K562 (cell line): ENCODE measurements around the gene GRP. TPM values are rescaled to one million over a fixed set of nuclear protein-coding genes. Genes with fewer than 3 reads are reported as not detected.

Experiments
- ATAC-seq: fragments of 200-7000 bp; cut with Tn5 transposase; 3 replicates; pipeline ENCODE4 v1.9.1; 2020; ENCODE audit warnings: moderate library complexity
- BruUV-seq: library from RNA; stranded (reverse); fragments of 400-500 nt; replicated peaks from 2 replicates; lab custom pipeline; 2021; lab: Mats Ljungman, UMichigan
- CTCF ChIA-PET: fragments of 300-600 bp; formaldehyde crosslinking; extraction: SDS; loops from one replicate; lab custom pipeline; 2021; ENCODE audit warnings: low intra/inter-chr PET ratio; lab: Yijun Ruan, JAX
- POLR2A ChIA-PET: fragments of 300-600, 350-650 bp; sonication (Branson Sonifier 250); formaldehyde crosslinking; extraction: SDS; loops from one replicate; lab custom pipeline; 2021; ENCODE audit warnings: antibody characterized with exemption, inconsistent platforms; lab: Yijun Ruan, JAX
- DNase-seq, 4 experiments: peaks; one replicate each; pipeline versions ENCODE4 v3.0.0 to v3.0.0-alpha.2; 2011 to 2018; ENCODE audit warnings: low spot score in 3 of 4, mixed read lengths in 3 of 4; ENCODE audit errors: extremely low read depth in 1 of 4
- FAIRE-seq: peaks from 2 replicates; lab custom pipeline; 2011; peaks lifted over from hg19 to GRCh38; lab: Jason Lieb, UNC
- H2AFZ ChIP-seq: 2 replicates; pipeline ENCODE4 v1.6.0; 2011; ENCODE audit warnings: low read depth, low read length, control low read depth, inconsistent platforms
- H3K27ac ChIP-seq: fragments of 200-600 bp; 3 replicates; pipeline ENCODE4 v1.8.0; 2011; ENCODE audit warnings: low read depth, mild to moderate bottlenecking, control low read depth, inconsistent platforms, low read length, moderate library complexity, mixed read lengths; ENCODE audit errors: extremely low read depth
- H3K27me3 ChIP-seq, 2 experiments: fragments of 300-600 bp in 1 of 2; 2 replicates in 1 of 2; 3 replicates in 1 of 2; pipeline versions ENCODE4 v1.6.0 to v1.8.0; 2011; ENCODE audit warnings: inconsistent platforms in 2 of 2, low read length in 2 of 2, mild to moderate bottlenecking in 1 of 2, mixed read lengths in 1 of 2, moderate library complexity in 1 of 2; ENCODE audit not compliant: control insufficient read depth in 2 of 2, insufficient read depth in 2 of 2
- H3K36me3 ChIP-seq: fragments of 300-600 bp; 3 replicates; pipeline ENCODE4 v1.8.0; 2011; ENCODE audit warnings: mild to moderate bottlenecking, low read length, inconsistent platforms; ENCODE audit not compliant: control insufficient read depth, insufficient read depth
- H3K4me1 ChIP-seq, 2 experiments: fragments of 200-600 bp in 1 of 2; replicated peaks in 1 of 2; 2 replicates in 1 of 2; 3 replicates in 1 of 2; pipeline versions ENCODE4 v1.5.1 to v1.8.0; 2011; ENCODE audit warnings: inconsistent platforms in 2 of 2, low read length in 2 of 2, mild to moderate bottlenecking in 1 of 2, mixed read lengths in 1 of 2, moderate library complexity in 1 of 2; ENCODE audit not compliant: control insufficient read depth in 2 of 2, insufficient read depth in 2 of 2
- H3K4me2 ChIP-seq: 2 replicates; pipeline ENCODE4 v1.6.1; 2011; ENCODE audit warnings: low read length, control low read depth, inconsistent platforms, mixed read lengths; ENCODE audit not compliant: insufficient read depth
- H3K4me3 ChIP-seq: fragments of 200-600 bp; sonication (generic), shearing (Covaris generic); 2 replicates; pipeline ENCODE4 v1.5.1; 2016; ENCODE audit warnings: control low read depth, inconsistent platforms
- H3K79me2 ChIP-seq: fragments of 200-600 bp; 3 replicates; pipeline ENCODE4 v1.8.0; 2011; ENCODE audit warnings: low read length, inconsistent platforms; ENCODE audit not compliant: control insufficient read depth, insufficient read depth
- H3K9ac ChIP-seq, 2 experiments: 2 replicates each; pipeline versions ENCODE4 v1.6.0 to v1.6.1; 2011; ENCODE audit warnings: low read depth in 2 of 2, low read length in 2 of 2, control low read depth in 1 of 2, inconsistent platforms in 1 of 2, mild to moderate bottlenecking in 1 of 2, mixed read lengths in 1 of 2; ENCODE audit not compliant: insufficient read depth in 1 of 2
- H3K9me1 ChIP-seq: one replicate; pipeline ENCODE4 v1.6.0; 2011; ENCODE audit warnings: inconsistent platforms, mild to moderate bottlenecking, low read length, moderate library complexity; ENCODE audit not compliant: control insufficient read depth, insufficient read depth
- H3K9me3 ChIP-seq: replicated peaks from 2 replicates; pipeline ENCODE4 v1.5.1; 2011; ENCODE audit warnings: low read depth, low read length, inconsistent platforms; ENCODE audit not compliant: control insufficient read depth, insufficient read depth
- H4K20me1 ChIP-seq: replicated peaks from 2 replicates; pipeline ENCODE4 v1.6.1; 2011; ENCODE audit warnings: low read length, inconsistent platforms, mixed read lengths; ENCODE audit not compliant: control insufficient read depth, insufficient read depth
- ADNP ChIP-seq: fragments of 200-800 bp; sonication (Bioruptor generic); IDR thresholded peaks from 2 replicates; pipeline ENCODE4 v1.6.1; 2016; ENCODE audit warnings: missing genetic modification characterization, missing compliant biosample characterization
- CAMTA2 ChIP-seq: fragments of 250-450 bp; sonication (Bioruptor Pico); conservative IDR thresholded peaks from 2 replicates; pipeline ENCODE4 v1.5.1; 2022
- LCOR ChIP-seq: sonication (generic); formaldehyde crosslinking; IDR thresholded peaks from 2 replicates; pipeline ENCODE4 v1.8.0; 2022; ENCODE audit warnings: mild to moderate bottlenecking, missing genetic modification reagents
- SNIP1 ChIP-seq: fragments of 450-650 bp; IDR thresholded peaks from 2 replicates; pipeline ENCODE4 v1.7.1; 2017; ENCODE audit warnings: low read depth, mild to moderate bottlenecking
- TAF15 ChIP-seq: fragments of 200-400 bp; formaldehyde crosslinking; IDR thresholded peaks from 2 replicates; pipeline ENCODE4 v1.6.1; 2017; ENCODE audit warnings: mild to moderate bottlenecking, low read depth, low read length, moderate library complexity
- TCF7 ChIP-seq: sonication (generic); IDR thresholded peaks from 2 replicates; pipeline ENCODE4 v1.6.1; 2016; ENCODE audit warnings: antibody characterized with exemption, borderline replicate concordance
- ZKSCAN3 ChIP-seq: fragments of 250-450 bp; sonication (Bioruptor Pico); IDR thresholded peaks from 2 replicates; pipeline ENCODE4 v1.4.0; 2020
- ZNF778 ChIP-seq: fragments of 450-650 bp; formaldehyde crosslinking; IDR thresholded peaks from 2 replicates; pipeline ENCODE4 v1.4.0; 2020; ENCODE audit warnings: mild to moderate bottlenecking, moderate library complexity
- ZZZ3 ChIP-seq: fragments of 450-650 bp; IDR thresholded peaks from 2 replicates; pipeline ENCODE4 v1.6.1; 2016; ENCODE audit warnings: antibody characterized with exemption, mild to moderate bottlenecking, moderate library complexity
- WGBS: fragments of 100-300 bp; shearing (Covaris generic); methylation state at CpG from one replicate; pipeline ENCODE4 v1.1.6; 2016; ENCODE audit warnings: low coverage, mixed read lengths; ENCODE audit not compliant: insufficient coverage; ENCODE audit errors: missing lambda C conversion rate; 5-methylcytosine and 5-hydroxymethylcytosine counted together
- in situ Hi-C: fragments of 300-500 bp; cut with MboI; formaldehyde crosslinking; loops from 4 replicates; pipeline ENCODE4 v1.15.0; 2018; ENCODE audit warnings: inconsistent platforms, mixed read lengths
- intact Hi-C: fragments of 100-400 bp; cut with micrococcal nuclease; formaldehyde crosslinking; loops from 2 replicates; pipeline ENCODE4 v1.14.2; 2022
- polyA plus RNA-seq, 8 experiments: library from polyadenylated mRNA; depleted of rRNA in 4 of 8; stranded (reverse) in 5 of 8; unstranded in 3 of 8; fragments of >200 nt; fragmentation: Nextera tagmentation in 2 of 8; fragmentation: Illumina TruSeq in 1 of 8; extraction: Ambion mirVana in 2 of 8; extraction: Trizol in 1 of 8; gene quantifications; 2 replicates each; pipeline versions ENCODE4 v1.2.1 to v1.2.3, GENCODE V29; 2011 to 2014; ENCODE audit warnings: inconsistent platforms in 1 of 8, missing spikeins in 1 of 8
- total RNA-seq, 7 experiments: library from RNA; depleted of rRNA in 6 of 7; stranded (reverse); fragments of >200 nt in 6 of 7; fragmentation: Illumina TruSeq in 2 of 7; extraction: Trizol in 2 of 7; gene quantifications; 2 replicates each; pipeline versions ENCODE4 v1.2.1 to v1.2.3, GENCODE V29; 2011 to 2021; ENCODE audit warnings: low replicate concordance in 1 of 7
- TF ChIP-seq, protein P1 (sequence below): sonication (generic); formaldehyde crosslinking; IDR thresholded peaks from 2 replicates; pipeline ENCODE4 v1.8.1; 2022; ENCODE audit warnings: missing genetic modification reagents

The GRP gene
- total and polyA plus RNA-seq, 9 of the 15 experiments (the other 6 are each of a cell fraction or from before 2014, with no cell fraction given): 0.07 TPM; not detected in 8

GRCh38 chr18:59279722-59280121 is 59.8 kb downstream of the GRP start:
- H3K4me1 ChIP-seq: no peaks in the 10 kb centered on the region
- H3K79me2 ChIP-seq: no peaks in the 10 kb centered on the region
- H3K4me3 ChIP-seq: no peak overlapping the region
- ATAC-seq (no peak), DNase-seq (no peak), FAIRE-seq (no peak)
- no peaks in the 10 kb centered on the region for H3K9me3 ChIP-seq
- TF ChIP-seq TAF15 (no peak), ZKSCAN3 (no peak), CAMTA2 (CRISPR knock-in tag) (no peak), SNIP1 (no peak), ZZZ3 (no peak), LCOR (CRISPR knock-in tag) (no peak), TCF7 (no peak), ZNF778 (CRISPR knock-in tag) (no peak), ADNP (tag) (no peak)
- TF ChIP-seq, protein P1, sequence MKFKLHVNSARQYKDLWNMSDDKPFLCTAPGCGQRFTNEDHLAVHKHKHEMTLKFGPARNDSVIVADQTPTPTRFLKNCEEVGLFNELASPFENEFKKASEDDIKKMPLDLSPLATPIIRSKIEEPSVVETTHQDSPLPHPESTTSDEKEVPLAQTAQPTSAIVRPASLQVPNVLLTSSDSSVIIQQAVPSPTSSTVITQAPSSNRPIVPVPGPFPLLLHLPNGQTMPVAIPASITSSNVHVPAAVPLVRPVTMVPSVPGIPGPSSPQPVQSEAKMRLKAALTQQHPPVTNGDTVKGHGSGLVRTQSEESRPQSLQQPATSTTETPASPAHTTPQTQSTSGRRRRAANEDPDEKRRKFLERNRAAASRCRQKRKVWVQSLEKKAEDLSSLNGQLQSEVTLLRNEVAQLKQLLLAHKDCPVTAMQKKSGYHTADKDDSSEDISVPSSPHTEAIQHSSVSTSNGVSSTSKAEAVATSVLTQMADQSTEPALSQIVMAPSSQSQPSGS (CRISPR knock-in tag): no peak
- H3K9me1 ChIP-seq: no peaks in the 10 kb centered on the region
- intact Hi-C loops (no loop called here), in situ Hi-C loops (no loop called here)
- 0% methylated on average over 1 of the region's 1 CpG for WGBS
- peaks cover 3 to 14% of the 10 kb centered on the region in 2 experiments; a peak in 2 of 5 replicates for H3K27me3 ChIP-seq
- BruUV-seq: no TSS peak
- no peaks in the 10 kb centered on the region for H4K20me1 ChIP-seq
- ChIA-PET CTCF (interaction anchor here (0.7 kb wide), 1 partner anchor 32 kb away, joined by 5 read pairs; no protein-coding TSS in a partner anchor), POLR2A (no interaction called here)
- no peak overlapping the region for H2AFZ ChIP-seq
- no peak overlapping the region for H3K4me2 ChIP-seq
- no peak overlapping the region for H3K27ac ChIP-seq
- H3K36me3 ChIP-seq: no peaks in the 10 kb centered on the region
- no peak overlapping the region for H3K9ac ChIP-seq

Other genes starting within 250 kb of the GRP start
- 36.1 and 36.5 TPM in 2 replicates for gene SEC11C, start 80.3 kb upstream of the GRP start, total RNA-seq (2014; rRNA removed)
- gene SEC11C, start 80.3 kb upstream of the GRP start, total RNA-seq (2014; rRNA removed; fragmentation: Illumina TruSeq; extraction: Trizol): 57.6 and 59.5 TPM in 2 replicates
- gene SEC11C, start 80.3 kb upstream of the GRP start, total RNA-seq (2015; rRNA removed; fragmentation: Illumina TruSeq; extraction: Trizol): 65.4 and 71.3 TPM in 2 replicates
- gene SEC11C, start 80.3 kb upstream of the GRP start, total RNA-seq (2021): 27.9 and 28.7 TPM in 2 replicates
- 16.7 and 32.8 TPM in 2 replicates for gene SEC11C, start 80.3 kb upstream of the GRP start, polyA plus RNA-seq (2011; rRNA removed)
- 30.8 and 39.4 TPM in 2 replicates for gene SEC11C, start 80.3 kb upstream of the GRP start, polyA plus RNA-seq (2014; fragmentation: Illumina TruSeq; extraction: Trizol)
- gene SEC11C, start 80.3 kb upstream of the GRP start, polyA plus RNA-seq (2014; fragmentation: Nextera tagmentation; extraction: Ambion mirVana): 10 to 100 TPM; 22.0 to 29.6 TPM
- gene SEC11C, start 80.3 kb upstream of the GRP start, polyA plus RNA-seq (2014; rRNA removed): 54.3 and 55.0 TPM in 2 replicates
- not detected in 2 replicates for gene RAX, start 53.3 kb downstream of the GRP start, total RNA-seq (2014; rRNA removed)
- not detected in 2 replicates for gene RAX, start 53.3 kb downstream of the GRP start, total RNA-seq (2014; rRNA removed; fragmentation: Illumina TruSeq; extraction: Trizol)
- not detected in 2 replicates for gene RAX, start 53.3 kb downstream of the GRP start, total RNA-seq (2015; rRNA removed; fragmentation: Illumina TruSeq; extraction: Trizol)
- gene RAX, start 53.3 kb downstream of the GRP start, total RNA-seq (2021): not detected in 2 replicates
- gene RAX, start 53.3 kb downstream of the GRP start, polyA plus RNA-seq (2011; rRNA removed): not detected in 2 replicates
- gene RAX, start 53.3 kb downstream of the GRP start, polyA plus RNA-seq (2014; fragmentation: Illumina TruSeq; extraction: Trizol): not detected in 2 replicates
- gene RAX, start 53.3 kb downstream of the GRP start, polyA plus RNA-seq (2014; fragmentation: Nextera tagmentation; extraction: Ambion mirVana): not detected
- not detected in 2 replicates for gene RAX, start 53.3 kb downstream of the GRP start, polyA plus RNA-seq (2014; rRNA removed)
- gene CPLX4, start 98.5 kb downstream of the GRP start, total RNA-seq (2014; rRNA removed): not detected in 2 replicates
- gene CPLX4, start 98.5 kb downstream of the GRP start, total RNA-seq (2014; rRNA removed; fragmentation: Illumina TruSeq; extraction: Trizol): not detected in 2 replicates
- gene CPLX4, start 98.5 kb downstream of the GRP start, total RNA-seq (2015; rRNA removed; fragmentation: Illumina TruSeq; extraction: Trizol): not detected in 2 replicates
- not detected in 2 replicates for gene CPLX4, start 98.5 kb downstream of the GRP start, total RNA-seq (2021)
- gene CPLX4, start 98.5 kb downstream of the GRP start, polyA plus RNA-seq (2011; rRNA removed): not detected in 2 replicates
- gene CPLX4, start 98.5 kb downstream of the GRP start, polyA plus RNA-seq (2014; fragmentation: Illumina TruSeq; extraction: Trizol): not detected in 2 replicates
- not detected for gene CPLX4, start 98.5 kb downstream of the GRP start, polyA plus RNA-seq (2014; fragmentation: Nextera tagmentation; extraction: Ambion mirVana)
- not detected in 2 replicates for gene CPLX4, start 98.5 kb downstream of the GRP start, polyA plus RNA-seq (2014; rRNA removed)
- 66.8 and 70.2 TPM in 2 replicates for gene LMAN1, start 139.1 kb downstream of the GRP start, total RNA-seq (2014; rRNA removed)
- gene LMAN1, start 139.1 kb downstream of the GRP start, total RNA-seq (2014; rRNA removed; fragmentation: Illumina TruSeq; extraction: Trizol): 80.3 and 89.5 TPM in 2 replicates
- gene LMAN1, start 139.1 kb downstream of the GRP start, total RNA-seq (2015; rRNA removed; fragmentation: Illumina TruSeq; extraction: Trizol): 79.9 and 86.2 TPM in 2 replicates
- gene LMAN1, start 139.1 kb downstream of the GRP start, total RNA-seq (2021): 80.6 and 84.0 TPM in 2 replicates
- gene LMAN1, start 139.1 kb downstream of the GRP start, polyA plus RNA-seq (2011; rRNA removed): 99.5 and 108 TPM in 2 replicates
- 57.2 and 71.2 TPM in 2 replicates for gene LMAN1, start 139.1 kb downstream of the GRP start, polyA plus RNA-seq (2014; fragmentation: Illumina TruSeq; extraction: Trizol)
- gene LMAN1, start 139.1 kb downstream of the GRP start, polyA plus RNA-seq (2014; fragmentation: Nextera tagmentation; extraction: Ambion mirVana): 10 to 100 TPM; 18.8 to 30.5 TPM
- gene LMAN1, start 139.1 kb downstream of the GRP start, polyA plus RNA-seq (2014; rRNA removed): 48.6 and 50.2 TPM in 2 replicates